ENCODE data around the gene CEMP1. TPM values are rescaled to one million over a fixed set of nuclear protein-coding genes. Genes with fewer than 3 reads are reported as not detected.

Gene CEMP1
- total and polyA plus RNA-seq, 10 of the 15 experiments (the other 5 are each of a cell fraction or from before 2014, with no cell fraction given), result 0.05 to 8.2 (median 1.5) TPM; not detected in 5

GRCh38 chr16:2531696-2532493 is 687 bp upstream of the CEMP1 start (continued):
- TF ChIP-seq EGR1 (IDR thresholded peaks at IDR 0.05; ENCODE audit: borderline replicate concordance in 1 of 2, low read depth in 2 of 2, low read length in 2 of 2), result no peak
- no peak; the same call in 1 of the 2 replicates for TF ChIP-seq CHD2 (IDR thresholded peaks at IDR 0.05; ENCODE audit: borderline replicate concordance, low read depth, low read length)
- TF ChIP-seq NFYB (IDR thresholded peaks at IDR 0.05; ENCODE audit: insufficient read depth, low read depth, low read length), result peak; percentile 49; the same call in 1 of the 2 replicates
- no peak for TF ChIP-seq BMI1 (IDR thresholded peaks at IDR 0.05; ENCODE audit: borderline replicate concordance)
- TF ChIP-seq SMAD5 (IDR thresholded peaks at IDR 0.05; ENCODE audit: low read depth), result no peak
- no peak for TF ChIP-seq ZNF217 (IDR thresholded peaks at IDR 0.05)
- no peak for TF ChIP-seq SUPT20H (IDR thresholded peaks at IDR 0.05; ENCODE audit: borderline replicate concordance, control insufficient read depth, low read depth, low read length)
- TF ChIP-seq CHD4 (IDR thresholded peaks at IDR 0.05), result no peak
- peak; percentile 7; the same call in 1 of the 2 replicates for TF ChIP-seq YY1 (IDR thresholded peaks at IDR 0.05; ENCODE audit: low read depth, low read length)
- TF ChIP-seq RB1 (IDR thresholded peaks at IDR 0.05; ENCODE audit: borderline replicate concordance), result 0 out of 2 replicates have a peak, but pooled peaks have one; percentile 36
- TF ChIP-seq PAX8 (IDR thresholded peaks at IDR 0.05), result no peak
- no peak for TF ChIP-seq CTCF (IDR thresholded peaks at IDR 0.05 in 2 of 3, conservative IDR thresholded peaks at IDR 0.05 in 1 of 3; ENCODE audit: control insufficient read depth in 2 of 3, extremely low read depth in 1 of 3, insufficient read depth in 1 of 3, low read depth in 3 of 3, low read length in 3 of 3)
- TF ChIP-seq ATF2 (IDR thresholded peaks at IDR 0.05; ENCODE audit: low read length), result no peak
- TF ChIP-seq SMARCA5 (IDR thresholded peaks at IDR 0.05), result no peak
- peak; percentile 27; the same call in 1 of the 2 replicates for TF ChIP-seq ATF7 (IDR thresholded peaks at IDR 0.05; ENCODE audit: low read depth)
- TF ChIP-seq RELB (IDR thresholded peaks at IDR 0.05; ENCODE audit: low read depth), result no peak; the same call in 1 of the 2 replicates
- no peak for TF ChIP-seq TBL1XR1 (IDR thresholded peaks at IDR 0.05; ENCODE audit: low read depth, low read length)
- no peak for TF ChIP-seq NFYA (IDR thresholded peaks at IDR 0.05; ENCODE audit: borderline replicate concordance, low read depth, low read length)
- no peak for TF ChIP-seq REST (IDR thresholded peaks at IDR 0.05; ENCODE audit: low read depth, low read length)
- TF ChIP-seq BHLHE40 (IDR thresholded peaks at IDR 0.05; ENCODE audit: borderline replicate concordance in 1 of 2, low read depth in 2 of 2, low read length in 1 of 2), result peak; percentile 97 to 99
- TF ChIP-seq YBX1 (IDR thresholded peaks at IDR 0.05), result no peak
- TF ChIP-seq RBBP5 (conservative IDR thresholded peaks at IDR 0.05), result no peak
